LNCaP clone FGC (cell line): ENCODE measurements around the gene CDK10.

Experiments
- DNase-seq: peaks from one replicate; pipeline ENCODE4 v3.0.0-alpha.2; 2011; ENCODE audit warnings: low read depth
- H3K4me3 ChIP-seq: 2 replicates; pipeline ENCODE4 v1.5.1; 2011; ENCODE audit warnings: mild to moderate bottlenecking, low read depth, low read length, control low read depth
- TF ChIP-seq, protein P1 (sequence below): IDR thresholded peaks from 2 replicates; pipeline ENCODE4 v1.5.1; 2012; ENCODE audit warnings: mild to moderate bottlenecking; ENCODE audit not compliant: control insufficient read depth, insufficient read depth; ENCODE audit errors: extremely low read depth

The CDK10 gene

GRCh38 chr16:89737341-89738071 lies 51.0 kb downstream of the CDK10 start:
- H3K4me3 ChIP-seq = no peak overlapping the region
- DNase-seq = no peak
- TF ChIP-seq, protein P1, sequence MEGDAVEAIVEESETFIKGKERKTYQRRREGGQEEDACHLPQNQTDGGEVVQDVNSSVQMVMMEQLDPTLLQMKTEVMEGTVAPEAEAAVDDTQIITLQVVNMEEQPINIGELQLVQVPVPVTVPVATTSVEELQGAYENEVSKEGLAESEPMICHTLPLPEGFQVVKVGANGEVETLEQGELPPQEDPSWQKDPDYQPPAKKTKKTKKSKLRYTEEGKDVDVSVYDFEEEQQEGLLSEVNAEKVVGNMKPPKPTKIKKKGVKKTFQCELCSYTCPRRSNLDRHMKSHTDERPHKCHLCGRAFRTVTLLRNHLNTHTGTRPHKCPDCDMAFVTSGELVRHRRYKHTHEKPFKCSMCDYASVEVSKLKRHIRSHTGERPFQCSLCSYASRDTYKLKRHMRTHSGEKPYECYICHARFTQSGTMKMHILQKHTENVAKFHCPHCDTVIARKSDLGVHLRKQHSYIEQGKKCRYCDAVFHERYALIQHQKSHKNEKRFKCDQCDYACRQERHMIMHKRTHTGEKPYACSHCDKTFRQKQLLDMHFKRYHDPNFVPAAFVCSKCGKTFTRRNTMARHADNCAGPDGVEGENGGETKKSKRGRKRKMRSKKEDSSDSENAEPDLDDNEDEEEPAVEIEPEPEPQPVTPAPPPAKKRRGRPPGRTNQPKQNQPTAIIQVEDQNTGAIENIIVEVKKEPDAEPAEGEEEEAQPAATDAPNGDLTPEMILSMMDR = no peak

DNA sequence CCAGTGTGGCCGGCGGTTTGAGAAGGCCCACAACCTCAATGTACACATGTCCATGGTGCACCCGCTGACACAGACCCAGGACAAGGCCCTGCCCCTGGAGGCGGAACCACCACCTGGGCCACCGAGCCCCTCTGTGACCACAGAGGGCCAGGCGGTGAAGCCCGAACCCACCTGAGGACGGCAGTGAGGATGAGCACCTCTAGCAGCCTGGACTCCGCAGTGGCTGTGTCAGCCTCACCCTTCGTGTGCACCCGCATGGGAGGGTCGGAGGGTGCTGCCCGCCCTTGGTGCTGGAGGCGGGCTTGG lies 51.5 kb downstream of the CDK10 start:
- TF ChIP-seq, protein P1 = no peak

DNA sequence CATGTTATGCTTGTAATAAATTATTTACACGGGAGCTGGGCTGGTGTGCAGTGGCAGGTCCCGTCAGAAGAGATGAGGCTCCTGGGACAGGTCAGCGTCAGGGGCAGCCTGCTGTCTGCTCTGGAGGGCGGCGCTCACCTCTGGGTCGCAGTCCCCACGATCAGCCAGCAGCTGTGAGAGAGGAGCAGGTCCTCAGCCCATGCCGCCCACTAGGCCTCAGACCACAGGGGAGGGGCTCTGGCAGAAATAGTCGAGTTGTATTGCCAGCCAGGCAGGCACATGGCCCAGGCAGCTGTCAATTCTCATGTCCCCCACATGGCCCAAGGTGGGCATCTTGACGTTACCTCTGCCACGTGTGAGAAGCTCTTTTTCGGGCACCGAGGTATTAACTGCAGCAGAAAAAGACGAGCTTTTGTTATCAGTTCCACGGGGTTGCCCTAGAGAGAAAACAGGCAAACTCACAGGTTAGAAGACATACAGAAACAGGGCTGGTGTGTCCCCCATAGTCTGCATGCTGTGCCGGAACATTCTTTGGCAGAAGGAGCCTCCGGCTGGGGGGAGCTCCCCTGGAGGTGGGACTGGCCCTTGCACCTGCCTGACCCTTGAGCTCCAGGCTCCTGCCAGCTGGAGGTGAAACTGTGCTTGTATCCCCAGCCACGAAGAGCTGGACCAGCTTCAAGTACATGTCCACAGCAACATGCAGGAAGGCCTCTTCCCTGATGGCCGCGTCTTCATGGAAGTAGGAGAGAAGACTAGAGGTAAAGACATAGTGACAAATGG lies 52.2 kb downstream of the CDK10 start:
- no peak overlapping the region for H3K4me3 ChIP-seq
- TF ChIP-seq, protein P1 = no peak
- DNase-seq = no peak

More for the DNA sequence above, 51.5 kb downstream of the CDK10 start:
- no peak overlapping the region for H3K4me3 ChIP-seq
- no peak for DNase-seq

DNA sequence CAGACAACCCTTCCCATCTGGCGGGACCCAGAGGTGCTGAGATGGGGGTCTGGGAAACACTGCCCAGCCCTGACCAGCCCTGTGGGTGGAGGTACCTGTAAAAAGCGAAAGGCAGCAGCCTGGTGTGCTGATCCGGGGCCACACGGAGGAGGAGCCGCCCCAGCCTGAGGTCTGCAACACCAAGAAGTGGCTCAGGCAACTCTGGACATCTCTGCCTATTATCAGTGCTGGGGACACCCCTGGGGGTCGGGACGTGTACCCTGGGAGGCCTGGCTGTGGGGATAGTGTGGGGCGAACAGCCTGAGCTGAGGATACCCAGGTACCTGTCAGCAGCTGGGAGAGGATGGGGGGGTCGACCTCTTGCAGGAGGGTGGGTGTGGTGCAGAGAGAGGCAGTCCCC lies 52.9 kb downstream of the CDK10 start:
- H3K4me3 ChIP-seq = no peak overlapping the region
- TF ChIP-seq, protein P1 = no peak
- DNase-seq = no peak

GRCh38 chr16:89741342-89742014 lies 55.0 kb downstream of the CDK10 start:
- DNase-seq = no peak
- H3K4me3 ChIP-seq = no peak overlapping the region
- TF ChIP-seq, protein P1 = no peak

GRCh38 chr16:89742948-89743347 lies 56.5 kb downstream of the CDK10 start:
- no peak overlapping the region for H3K4me3 ChIP-seq
- DNase-seq = no peak
- TF ChIP-seq, protein P1 = no peak
